HEK293 (cell line): ENCODE results near the gene CCDC88C.

Experiments
- CTCF ChIA-PET: fragments of 350-600 bp; formaldehyde crosslinking; extraction: SDS; loops from one replicate; lab custom pipeline; 2021; ENCODE audit warnings: antibody characterized with exemption; lab: Yijun Ruan, JAX
- POLR2A ChIA-PET: fragments of 300-600 bp; formaldehyde crosslinking; extraction: SDS; loops from one replicate; lab custom pipeline; 2020; ENCODE audit warnings: antibody characterized with exemption, inconsistent platforms; lab: Yijun Ruan, JAX
- H3K27ac ChIP-seq: fragments of 200-500 bp; sonication (Bioruptor generic); 2 replicates; pipeline ENCODE4 v1.5.1; 2014; ENCODE audit warnings: low read depth, low read length, control low read depth, inconsistent platforms; ENCODE audit errors: extremely low read depth
- H3K36me3 ChIP-seq, 2 experiments: fragments of 200-500 bp in 1 of 2; sonication (Bioruptor generic) in 1 of 2; 1 replicate in 1 of 2; 2 replicates in 1 of 2; pipeline ENCODE4 v1.5.1; 2014 to 2017; ENCODE audit warnings: inconsistent platforms in 2 of 2, low read length in 2 of 2; ENCODE audit not compliant: control insufficient read depth in 2 of 2, insufficient read depth in 1 of 2
- H3K4me1 ChIP-seq: fragments of 200-500 bp; sonication (Bioruptor generic); 2 replicates; pipeline ENCODE4 v1.5.1; 2014; ENCODE audit warnings: mild to moderate bottlenecking, low read length, inconsistent platforms; ENCODE audit not compliant: control insufficient read depth, insufficient read depth
- H3K4me3 ChIP-seq: 2 replicates; pipeline ENCODE4 v1.5.1; 2011; ENCODE audit warnings: low read depth, mild to moderate bottlenecking, control low read depth, low read length, moderate library complexity
- H3K9me3 ChIP-seq: fragments of 200-500 bp; sonication (Bioruptor generic); 2 replicates; pipeline ENCODE4 v1.5.1; 2014; ENCODE audit warnings: low read depth, low read length, inconsistent platforms; ENCODE audit not compliant: control insufficient read depth, insufficient read depth
- KLF10 ChIP-seq: fragments of 450-650 bp; IDR thresholded peaks from 2 replicates; pipeline ENCODE4 v1.5.1; 2018; ENCODE audit warnings: missing biosample characterization, mild to moderate bottlenecking, missing genetic modification characterization
- MYNN ChIP-seq: fragments of 450-650 bp; formaldehyde crosslinking; IDR thresholded peaks from 2 replicates; pipeline ENCODE4 v1.5.1; 2016; ENCODE audit warnings: missing biosample characterization, missing genetic modification characterization, borderline replicate concordance
- SP3 ChIP-seq: fragments of 450-650 bp; formaldehyde crosslinking; IDR thresholded peaks from 2 replicates; pipeline ENCODE4 v1.5.1; 2016; ENCODE audit warnings: missing biosample characterization, missing genetic modification characterization
- ZFHX2 ChIP-seq: fragments of 450-650 bp; formaldehyde crosslinking; conservative IDR thresholded peaks from 2 replicates; pipeline ENCODE4 v1.5.1; 2016; ENCODE audit warnings: missing biosample characterization, missing genetic modification characterization
- ZFP3 ChIP-seq: fragments of 450-650 bp; formaldehyde crosslinking; IDR thresholded peaks from 2 replicates; pipeline ENCODE4 v1.5.1; 2016; ENCODE audit warnings: low read depth, missing biosample characterization, missing genetic modification characterization
- ZIC2 ChIP-seq: fragments of 450-650 bp; formaldehyde crosslinking; IDR thresholded peaks from 2 replicates; pipeline ENCODE4 v1.5.1; 2016; ENCODE audit warnings: missing biosample characterization, missing genetic modification characterization
- ZNF202 ChIP-seq: fragments of 450-650 bp; formaldehyde crosslinking; IDR thresholded peaks from 2 replicates; pipeline ENCODE4 v1.5.1; 2016; ENCODE audit warnings: missing biosample characterization, missing genetic modification characterization, borderline replicate concordance
- ZNF266 ChIP-seq: fragments of 450-650 bp; formaldehyde crosslinking; IDR thresholded peaks from 2 replicates; pipeline ENCODE4 v1.5.1; 2016; ENCODE audit warnings: missing biosample characterization, missing genetic modification characterization, low read depth
- ZNF324 ChIP-seq: fragments of 450-650 bp; formaldehyde crosslinking; IDR thresholded peaks from 2 replicates; pipeline ENCODE4 v1.5.1; 2016; ENCODE audit warnings: missing biosample characterization, missing genetic modification characterization
- ZNF394 ChIP-seq: fragments of 450-650 bp; formaldehyde crosslinking; IDR thresholded peaks from 2 replicates; pipeline ENCODE4 v1.5.1; 2016; ENCODE audit warnings: missing biosample characterization, missing genetic modification characterization, mild to moderate bottlenecking, moderate library complexity, borderline replicate concordance
- ZNF473 ChIP-seq: fragments of 450-650 bp; formaldehyde crosslinking; IDR thresholded peaks from 2 replicates; pipeline ENCODE4 v1.5.1; 2017; ENCODE audit warnings: missing biosample characterization, missing genetic modification characterization
- ZNF48 ChIP-seq: fragments of 450-650 bp; formaldehyde crosslinking; IDR thresholded peaks from 2 replicates; pipeline ENCODE4 v1.5.1; 2016; ENCODE audit warnings: missing biosample characterization, missing genetic modification characterization
- ZNF585B ChIP-seq: fragments of 450-650 bp; formaldehyde crosslinking; IDR thresholded peaks from 2 replicates; pipeline ENCODE4 v1.5.1; 2016; ENCODE audit warnings: missing biosample characterization, missing genetic modification characterization
- ZNF660 ChIP-seq: fragments of 450-650 bp; IDR thresholded peaks from 2 replicates; pipeline ENCODE4 v1.5.1; 2018; ENCODE audit warnings: missing biosample characterization, mild to moderate bottlenecking, missing genetic modification characterization
- ZNF701 ChIP-seq: fragments of 450-650 bp; formaldehyde crosslinking; IDR thresholded peaks from 2 replicates; pipeline ENCODE4 v1.5.1; 2016; ENCODE audit warnings: missing biosample characterization, missing genetic modification characterization
- TF ChIP-seq, protein P1 (sequence below): fragments of 450-650 bp; IDR thresholded peaks from 2 replicates; pipeline ENCODE4 v1.5.1; 2018; ENCODE audit warnings: missing biosample characterization, mild to moderate bottlenecking, missing genetic modification characterization

Gene CCDC88C

DNA sequence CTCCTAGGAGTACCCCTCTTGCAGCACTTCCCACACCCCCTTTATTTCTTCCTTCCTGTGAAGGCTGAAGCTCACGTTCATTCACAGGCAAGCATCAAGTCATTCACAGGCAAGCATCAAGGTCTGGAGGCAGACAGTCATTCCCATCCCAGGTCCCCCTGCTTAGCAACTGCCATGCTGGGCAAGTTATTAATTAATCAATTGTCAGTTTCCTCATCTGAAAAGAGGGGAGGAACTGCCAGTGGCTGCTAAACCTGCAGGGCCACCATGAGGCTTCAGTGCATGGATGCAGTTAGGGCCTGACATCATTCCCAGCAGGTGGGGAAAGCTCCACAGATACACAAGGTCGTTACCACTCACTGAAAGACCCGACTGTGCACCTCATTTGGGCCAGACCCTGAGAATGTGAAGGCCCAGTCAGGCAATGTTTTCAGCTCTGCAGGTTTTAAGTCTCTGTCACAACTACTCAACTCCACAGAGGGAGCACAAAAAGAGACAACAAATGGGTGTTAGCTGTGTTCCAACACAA lies 88.1 kb downstream of the CCDC88C start:
- peaks cover 3 to 4% of the 10 kb centered on the region in 2 experiments; a peak in 2 of 3 replicates for H3K36me3 ChIP-seq
- POLR2A ChIA-PET, result no interaction called here
- TF ChIP-seq MYNN (tag by site-specific recombination) (no peak), SP3 (no peak), ZIC2 (tag by site-specific recombination) (peak; percentile 81), ZNF394 (no peak)
- TF ChIP-seq, protein P1, sequence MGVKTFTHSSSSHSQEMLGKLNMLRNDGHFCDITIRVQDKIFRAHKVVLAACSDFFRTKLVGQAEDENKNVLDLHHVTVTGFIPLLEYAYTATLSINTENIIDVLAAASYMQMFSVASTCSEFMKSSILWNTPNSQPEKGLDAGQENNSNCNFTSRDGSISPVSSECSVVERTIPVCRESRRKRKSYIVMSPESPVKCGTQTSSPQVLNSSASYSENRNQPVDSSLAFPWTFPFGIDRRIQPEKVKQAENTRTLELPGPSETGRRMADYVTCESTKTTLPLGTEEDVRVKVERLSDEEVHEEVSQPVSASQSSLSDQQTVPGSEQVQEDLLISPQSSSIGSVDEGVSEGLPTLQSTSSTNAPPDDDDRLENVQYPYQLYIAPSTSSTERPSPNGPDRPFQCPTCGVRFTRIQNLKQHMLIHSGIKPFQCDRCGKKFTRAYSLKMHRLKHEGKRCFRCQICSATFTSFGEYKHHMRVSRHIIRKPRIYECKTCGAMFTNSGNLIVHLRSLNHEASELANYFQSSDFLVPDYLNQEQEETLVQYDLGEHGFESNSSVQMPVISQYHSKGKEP (tag by site-specific recombination), result 0 out of 2 replicates have a peak, but pooled peaks have one; percentile 26
- no peak overlapping the region for H3K27ac ChIP-seq
- no peaks in the 10 kb centered on the region; the same call in 1 of the 2 replicates for H3K4me1 ChIP-seq
- no peaks in the 10 kb centered on the region for H3K9me3 ChIP-seq
- H3K4me3 ChIP-seq, result no peak overlapping the region
- CTCF ChIA-PET, result interaction anchor here (1.3 kb wide), 1 partner anchor 9 kb away, joined by 5 read pairs; no protein-coding TSS in a partner anchor

- TF ChIP-seq ZNF266 (tag by site-specific recombination), result no peak
- TF ChIP-seq ZNF48 (tag by site-specific recombination), result no peak
- TF ChIP-seq ZIC2 (tag by site-specific recombination), result peak; percentile 85
- TF ChIP-seq, all 188 proteins: peak for 1
- H3K27ac ChIP-seq, result no peak overlapping the region
- ChIA-PET CTCF (interaction anchor here (1.0 kb wide), 1 partner anchor 564 kb away, joined by 3 read pairs; no protein-coding TSS in a partner anchor), POLR2A (no interaction called here)
- no peaks in the 10 kb centered on the region; the same call in 1 of the 2 replicates for H3K4me1 ChIP-seq
- no peak overlapping the region for H3K4me3 ChIP-seq
- H3K9me3 ChIP-seq, result no peaks in the 10 kb centered on the region
- peaks cover 3 to 10% of the 10 kb centered on the region in 2 experiments; a peak in 2 of 3 replicates for H3K36me3 ChIP-seq
Measured at GRCh38 chr14:91328313-91329050, 89.1 kb downstream of the CCDC88C start.

- peaks cover 3 to 10% of the 10 kb centered on the region in 2 experiments; a peak in 2 of 3 replicates for H3K36me3 ChIP-seq
- ChIA-PET POLR2A (no interaction called here), CTCF (interaction anchor here (1.0 kb wide), 1 partner anchor 565 kb away, joined by 3 read pairs; no protein-coding TSS in a partner anchor)
- no peak overlapping the region for H3K27ac ChIP-seq
- no peak overlapping the region for H3K4me3 ChIP-seq
- TF ChIP-seq ZNF202 (tag by site-specific recombination) (no peak), ZNF660 (tag by site-specific recombination) (no peak), ZNF324 (tag by site-specific recombination) (no peak), ZFHX2 (tag by site-specific recombination) (no peak), ZFP3 (peak; percentile 73), ZNF394 (no peak), ZNF473 (no peak), ZNF585B (tag by site-specific recombination) (no peak), ZIC2 (tag by site-specific recombination) (peak; percentile 53; the same call in 1 of the 2 replicates), ZNF701 (tag by site-specific recombination) (no peak), KLF10 (tag by site-specific recombination) (no peak)
- no peaks in the 10 kb centered on the region for H3K9me3 ChIP-seq
- no peaks in the 10 kb centered on the region; the same call in 1 of the 2 replicates for H3K4me1 ChIP-seq
Measured at GRCh38 chr14:91327661-91328312, 89.8 kb downstream of the CCDC88C start.
